Mucosa of descending colon (tissue), 3 donors: ENCODE results near the gene CSTB. TPM values are rescaled to one million over a fixed set of nuclear protein-coding genes. Genes with fewer than 3 reads are reported as not detected.

Experiments used
- ATAC-seq: fragments of 200-7000 bp; cut with Tn5 transposase; one replicate; pipeline ENCODE4 v1.9.1; 2020; ENCODE audit warnings: mild to moderate bottlenecking, moderate library complexity
- DNase-seq, 3 donors: peaks; one replicate each; pipeline ENCODE4 v3.0.0-alpha.2; 2020
- H3K36me3 ChIP-seq: fragments of 200-600 bp; one replicate; pipeline ENCODE4 v1.8.0; 2021; ENCODE audit warnings: low read depth, mild to moderate bottlenecking
- H3K4me1 ChIP-seq: fragments of 200-600 bp; one replicate; pipeline ENCODE4 v1.8.0; 2021; ENCODE audit warnings: low read depth, mild to moderate bottlenecking
- H3K4me3 ChIP-seq: fragments of 200-600 bp; one replicate; pipeline ENCODE4 v1.8.0; 2021; ENCODE audit warnings: mild to moderate bottlenecking
- H3K9me3 ChIP-seq: fragments of 200-600 bp; one replicate; pipeline ENCODE4 v1.8.0; 2021; ENCODE audit warnings: mild to moderate bottlenecking
- intact Hi-C, 2 donors: fragments of 100-400 bp; cut with DNase I in 1 of 2; cut with micrococcal nuclease in 1 of 2; formaldehyde crosslinking; loops; one replicate each; pipeline versions ENCODE4 v1.11.0 to v1.11.1; 2022; cut with DNase I, micrococcal nuclease
- total RNA-seq, 3 donors: library from RNA; stranded (reverse); fragmentation: NEBNext Ultra II Directional in 2 of 3; extraction: Animal tissue kit (Norgen Biotek cat#: 25700) in 2 of 3; gene quantifications; one replicate each; pipeline versions ENCODE4 v1.2.1 to v1.2.4, GENCODE V29; 2021 to 2023
- TF ChIP-seq, protein P1 (sequence below): fragments of 200-600 bp; IDR thresholded peaks from one replicate; pipeline ENCODE4 v1.8.0; 2022; ENCODE audit warnings: antibody characterized with exemption, mild to moderate bottlenecking
- donor health status: DM: no; HTN: no; CAD: no; lungs with moderate emphysema.
- donor health status: DM: no; HTN: no; CAD: no.
- donor health status: DM: no; HTN: yes; CAD: no.

Gene CSTB
- total RNA-seq, 3 donors from 2014 or later, result 36.2 to 64.5 (median 56.8) TPM

DNA sequence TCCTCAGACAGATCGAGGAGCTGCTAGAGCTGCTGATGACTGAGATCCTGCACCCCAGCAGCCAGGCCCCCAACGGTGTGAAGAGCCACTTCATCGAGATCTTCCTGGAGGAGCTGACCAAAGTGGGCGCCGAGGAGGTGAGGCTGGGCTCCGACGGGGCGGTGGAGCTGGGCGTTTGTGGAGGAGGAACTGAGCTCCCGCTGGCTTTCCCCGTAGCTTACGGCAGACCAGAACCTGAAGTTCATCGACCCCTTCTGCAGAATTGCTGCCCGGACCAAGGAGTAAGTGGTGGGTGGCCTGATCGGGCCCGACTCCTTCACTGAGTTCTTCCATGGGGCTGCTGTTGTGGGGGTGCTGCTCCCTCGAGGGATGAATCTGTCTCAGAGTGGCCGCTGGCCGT, 21.3 kb upstream of the CSTB start:
- Histone ChIP-seq H3K36me3 (peaks cover 18% of the 10 kb centered on the region), H3K4me3 (no peak overlapping the region), H3K4me1 (no peaks in the 10 kb centered on the region), H3K9me3 (no peaks in the 10 kb centered on the region)
- TF ChIP-seq, protein P1, sequence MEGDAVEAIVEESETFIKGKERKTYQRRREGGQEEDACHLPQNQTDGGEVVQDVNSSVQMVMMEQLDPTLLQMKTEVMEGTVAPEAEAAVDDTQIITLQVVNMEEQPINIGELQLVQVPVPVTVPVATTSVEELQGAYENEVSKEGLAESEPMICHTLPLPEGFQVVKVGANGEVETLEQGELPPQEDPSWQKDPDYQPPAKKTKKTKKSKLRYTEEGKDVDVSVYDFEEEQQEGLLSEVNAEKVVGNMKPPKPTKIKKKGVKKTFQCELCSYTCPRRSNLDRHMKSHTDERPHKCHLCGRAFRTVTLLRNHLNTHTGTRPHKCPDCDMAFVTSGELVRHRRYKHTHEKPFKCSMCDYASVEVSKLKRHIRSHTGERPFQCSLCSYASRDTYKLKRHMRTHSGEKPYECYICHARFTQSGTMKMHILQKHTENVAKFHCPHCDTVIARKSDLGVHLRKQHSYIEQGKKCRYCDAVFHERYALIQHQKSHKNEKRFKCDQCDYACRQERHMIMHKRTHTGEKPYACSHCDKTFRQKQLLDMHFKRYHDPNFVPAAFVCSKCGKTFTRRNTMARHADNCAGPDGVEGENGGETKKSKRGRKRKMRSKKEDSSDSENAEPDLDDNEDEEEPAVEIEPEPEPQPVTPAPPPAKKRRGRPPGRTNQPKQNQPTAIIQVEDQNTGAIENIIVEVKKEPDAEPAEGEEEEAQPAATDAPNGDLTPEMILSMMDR, result no peak
- no peak for ATAC-seq
- DNase-seq, result no peak
- intact Hi-C loops, result no loop called here

- TF ChIP-seq, protein P1, result no peak
Observed at GRCh38 chr21:43794857-43795256, 18.7 kb upstream of the CSTB start.

GRCh38 chr21:43794311-43794710, 18.2 kb upstream of the CSTB start:
- peaks cover 18% of the 10 kb centered on the region for H3K36me3 ChIP-seq

More at GRCh38 chr21:43794857-43795256, 18.7 kb upstream of the CSTB start:
- no peak for ATAC-seq
- H3K4me3 ChIP-seq, result no peak overlapping the region
- peaks cover 18% of the 10 kb centered on the region for H3K36me3 ChIP-seq
- DNase-seq, result no peak
- peaks cover 13% of the 10 kb centered on the region for H3K4me1 ChIP-seq
- intact Hi-C loops, result no loop called here
- H3K9me3 ChIP-seq, result no peaks in the 10 kb centered on the region

GRCh38 chr21:43793243-43793642, 17.1 kb upstream of the CSTB start:
- no peak overlapping the region for H3K4me3 ChIP-seq
- ATAC-seq (no peak), DNase-seq (no peak)
- TF ChIP-seq, protein P1, result no peak
- H3K4me1 ChIP-seq, result peaks cover 13% of the 10 kb centered on the region
- peaks cover 16% of the 10 kb centered on the region for H3K36me3 ChIP-seq
- intact Hi-C loops, result no loop called here
- no peaks in the 10 kb centered on the region for H3K9me3 ChIP-seq

More at GRCh38 chr21:43794311-43794710, 18.2 kb upstream of the CSTB start:
- peaks cover 13% of the 10 kb centered on the region for H3K4me1 ChIP-seq
- intact Hi-C loops, result no loop called here
- DNase-seq, result no peak
- no peak for ATAC-seq
- TF ChIP-seq, protein P1, result no peak
- no peak overlapping the region for H3K4me3 ChIP-seq
- no peaks in the 10 kb centered on the region for H3K9me3 ChIP-seq

DNA sequence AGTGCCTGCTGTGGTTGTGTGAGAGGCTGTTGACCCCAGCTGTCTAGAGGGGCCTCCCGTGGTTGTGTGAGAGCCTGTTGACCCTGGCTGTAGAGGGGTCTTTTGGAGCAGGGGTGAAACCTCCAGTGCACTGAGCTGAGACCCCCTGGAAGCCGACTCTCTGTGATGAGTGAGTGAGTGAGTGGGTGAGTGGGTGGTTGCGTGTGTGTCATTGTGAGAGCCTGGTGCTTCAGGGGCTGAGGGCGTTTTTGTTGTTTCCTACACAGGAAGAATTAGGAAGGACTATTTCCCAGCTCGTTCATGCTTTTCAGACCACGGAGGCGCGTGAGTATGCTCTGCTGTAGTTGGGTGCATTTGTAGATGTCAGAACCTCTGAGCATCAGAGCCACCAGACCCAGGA, 16.3 kb upstream of the CSTB start:
- TF ChIP-seq, protein P1, result no peak
- ATAC-seq, result no peak
- H3K4me1 ChIP-seq, result peaks cover 13% of the 10 kb centered on the region
- intact Hi-C loops, result no loop called here
- H3K4me3 ChIP-seq, result no peak overlapping the region
- H3K9me3 ChIP-seq, result no peaks in the 10 kb centered on the region
- DNase-seq, result no peak
- H3K36me3 ChIP-seq, result peaks cover 7% of the 10 kb centered on the region

DNA sequence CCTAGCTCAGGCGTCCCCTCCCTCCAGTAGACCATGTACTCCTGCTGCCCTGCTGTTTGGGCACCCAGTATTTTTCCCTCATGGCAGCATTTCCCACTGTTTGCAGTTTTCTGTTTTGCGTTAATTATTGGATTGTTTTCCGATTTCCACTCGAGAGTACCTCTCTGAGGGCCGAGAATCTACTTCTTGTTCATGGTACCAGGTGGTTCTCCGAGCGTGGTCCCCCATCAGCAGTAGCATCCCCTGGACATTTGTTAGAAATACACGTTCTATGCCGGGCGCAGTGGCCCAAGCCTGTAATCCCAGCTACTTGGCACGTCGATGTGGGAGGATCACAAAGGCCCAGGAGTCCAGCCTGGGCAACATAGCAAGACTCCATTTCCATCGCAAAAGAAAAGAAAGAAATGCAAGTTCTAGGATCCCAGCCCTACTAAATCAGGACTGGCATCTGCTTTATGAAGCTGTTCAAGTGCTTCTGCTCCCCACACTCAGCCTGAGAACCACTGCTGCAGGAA, 14.0 kb upstream of the CSTB start:
- Histone ChIP-seq H3K36me3 (no peaks in the 10 kb centered on the region), H3K4me1 (peaks cover 13% of the 10 kb centered on the region), H3K9me3 (no peaks in the 10 kb centered on the region), H3K4me3 (peak overlapping the region; percentile 53)
- intact Hi-C loops, result no loop called here
- ATAC-seq (no peak), DNase-seq (no peak)
- TF ChIP-seq, protein P1, result no peak
